HG02759 (cell line): ENCODE data around the gene GPR68.

Experiments
- ATAC-seq: cut with Tn5 transposase; IDR thresholded peaks from one replicate; pipeline ENCODE4 v1.9.1; 2021; ENCODE audit warnings: mild to moderate bottlenecking, moderate library complexity; ENCODE audit not compliant: unreplicated experiment

GPR68 gene, protein sequence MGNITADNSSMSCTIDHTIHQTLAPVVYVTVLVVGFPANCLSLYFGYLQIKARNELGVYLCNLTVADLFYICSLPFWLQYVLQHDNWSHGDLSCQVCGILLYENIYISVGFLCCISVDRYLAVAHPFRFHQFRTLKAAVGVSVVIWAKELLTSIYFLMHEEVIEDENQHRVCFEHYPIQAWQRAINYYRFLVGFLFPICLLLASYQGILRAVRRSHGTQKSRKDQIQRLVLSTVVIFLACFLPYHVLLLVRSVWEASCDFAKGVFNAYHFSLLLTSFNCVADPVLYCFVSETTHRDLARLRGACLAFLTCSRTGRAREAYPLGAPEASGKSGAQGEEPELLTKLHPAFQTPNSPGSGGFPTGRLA

GRCh38 chr14:91244501-91244901 lies at the start of gene GPR68:
Gene GPR68 (minus strand): TSS chr14:91244704. CDS start chr14:91235050, 9,654 bp downstream.
- ATAC-seq: no peak

- ATAC-seq: no peak
Observed at GRCh38 chr14:91294153-91294552, 49.6 kb upstream of the GPR68 start.

GRCh38 chr14:91293281-91293680 lies 48.8 kb upstream of the GPR68 start:
- ATAC-seq: no peak

DNA sequence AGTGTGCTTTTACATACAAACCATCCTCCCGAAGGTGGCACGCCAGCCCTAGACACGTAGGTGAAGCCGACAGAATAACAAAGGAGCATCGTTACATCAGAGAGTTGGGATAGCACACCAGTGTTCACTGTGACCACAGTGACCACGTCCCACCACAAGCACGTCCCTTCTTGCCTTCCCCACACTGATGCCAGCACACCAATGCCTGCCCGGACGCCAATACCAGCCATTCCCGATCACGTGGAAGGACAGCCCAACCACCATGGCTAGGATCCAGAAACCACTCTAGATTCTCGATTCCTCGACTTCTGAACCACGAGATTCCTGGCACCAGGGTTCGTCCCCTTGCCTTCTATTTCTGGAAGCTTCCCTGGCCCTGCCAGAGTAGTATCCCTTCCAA lies 48.0 kb upstream of the GPR68 start:
- ATAC-seq: no peak

- ATAC-seq: no peak
Observed at GRCh38 chr14:91291786-91292405, 47.4 kb upstream of the GPR68 start.

DNA sequence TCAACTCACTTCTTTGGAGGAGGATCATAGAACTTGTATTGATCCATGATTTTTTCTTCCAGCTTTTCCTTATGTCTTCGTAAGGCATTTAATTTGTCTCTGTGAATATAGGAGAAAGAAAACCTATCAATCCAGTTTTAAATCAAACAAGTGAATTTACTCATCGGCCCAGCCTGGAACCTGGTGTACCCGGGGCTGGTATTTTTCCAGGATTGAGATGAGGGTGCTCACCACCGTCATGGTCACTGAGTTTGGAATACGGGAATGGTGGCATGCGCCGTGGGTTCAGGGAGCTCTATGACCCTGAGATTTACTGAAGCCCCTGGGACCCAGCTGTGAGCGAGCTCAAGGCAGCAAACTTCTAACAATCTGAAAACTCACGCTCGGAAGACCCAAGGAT lies 46.5 kb upstream of the GPR68 start:
- ATAC-seq: no peak

DNA sequence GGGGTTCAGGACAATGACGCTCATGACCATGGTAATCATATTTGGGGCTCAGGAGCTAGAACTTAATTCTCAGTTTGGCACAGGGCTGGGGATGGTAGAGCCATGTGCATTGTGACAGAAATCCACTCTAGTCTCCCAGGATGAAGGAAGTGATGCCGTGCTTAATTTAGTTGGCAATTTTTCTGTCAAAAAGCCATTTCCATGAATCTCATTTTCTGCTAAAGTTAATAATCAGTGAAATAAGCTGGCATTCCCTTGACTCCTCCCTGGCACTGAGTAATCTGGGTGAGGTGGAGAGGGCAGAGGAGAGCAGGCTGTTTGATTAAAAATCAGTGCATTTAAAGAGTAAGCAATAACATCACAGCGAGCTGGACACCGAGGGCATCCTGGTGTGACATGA lies 45.0 kb upstream of the GPR68 start:
- ATAC-seq: no peak

- no peak for ATAC-seq
Observed at GRCh38 chr14:91288876-91289275, 44.4 kb upstream of the GPR68 start.

GRCh38 chr14:91286530-91286937 lies 42.0 kb upstream of the GPR68 start:
- ATAC-seq: peak; percentile 55

- ATAC-seq: no peak
Observed at GRCh38 chr14:91284791-91285548, 40.5 kb upstream of the GPR68 start.

- ATAC-seq: no peak
Observed at GRCh38 chr14:91284146-91284790, 39.8 kb upstream of the GPR68 start.

GRCh38 chr14:91283666-91284065 lies 39.2 kb upstream of the GPR68 start:
- no peak for ATAC-seq

DNA sequence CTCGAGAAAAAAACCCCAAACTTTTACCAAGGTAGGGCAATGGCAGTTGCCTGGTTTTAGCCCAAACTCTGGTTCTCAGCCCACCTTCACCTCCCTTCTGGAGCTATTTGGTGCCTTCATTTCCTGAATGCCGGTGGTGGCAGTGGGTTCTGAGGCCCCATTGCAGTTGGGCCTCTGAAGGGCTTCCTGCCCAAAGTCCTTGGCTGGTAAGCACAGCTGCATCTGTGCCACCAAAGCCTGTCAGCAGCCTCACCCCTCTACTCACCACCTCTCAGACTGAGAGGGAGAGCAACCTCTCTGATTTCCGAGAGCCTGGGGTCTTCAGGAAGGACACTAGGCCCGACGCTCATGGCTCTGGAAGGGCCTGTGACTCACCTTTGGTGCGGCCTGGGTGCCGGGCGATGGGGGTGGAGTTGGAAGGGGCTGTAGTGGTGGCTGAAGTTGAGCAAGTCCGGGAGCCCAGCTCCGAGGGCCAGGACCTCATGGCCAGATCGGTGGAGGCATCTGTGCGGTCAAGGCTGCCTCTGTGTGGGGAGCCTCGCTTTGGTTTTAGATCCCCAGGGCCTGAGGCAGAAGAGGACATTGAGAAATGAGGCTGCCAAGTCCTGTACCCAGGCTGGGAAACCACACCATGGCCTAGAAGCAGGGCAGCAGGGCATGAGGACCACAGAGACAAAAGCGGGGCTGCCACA lies 38.6 kb upstream of the GPR68 start:
- ATAC-seq: no peak

- no peak for ATAC-seq
Observed at GRCh38 chr14:91281346-91281745, 36.8 kb upstream of the GPR68 start.

GRCh38 chr14:91280129-91280528 lies 35.6 kb upstream of the GPR68 start:
- no peak for ATAC-seq

GRCh38 chr14:91279354-91279753 lies 34.9 kb upstream of the GPR68 start:
- no peak for ATAC-seq

DNA sequence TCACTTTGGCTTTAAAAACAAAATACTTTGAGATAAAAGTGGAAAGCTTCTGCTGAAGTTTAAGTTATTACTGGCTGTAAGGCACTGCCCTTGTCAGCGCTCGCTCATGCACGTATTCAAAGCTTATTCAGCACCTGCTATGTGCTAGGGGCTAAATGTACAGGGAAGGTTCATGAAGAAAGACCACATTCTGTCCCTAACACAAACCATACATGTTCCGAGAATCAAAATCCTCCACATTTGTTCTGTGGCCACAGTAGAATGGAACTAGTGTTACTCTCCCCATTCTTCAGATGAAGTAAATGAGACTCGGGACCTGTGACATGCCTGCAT lies 33.8 kb upstream of the GPR68 start:
- no peak for ATAC-seq

DNA sequence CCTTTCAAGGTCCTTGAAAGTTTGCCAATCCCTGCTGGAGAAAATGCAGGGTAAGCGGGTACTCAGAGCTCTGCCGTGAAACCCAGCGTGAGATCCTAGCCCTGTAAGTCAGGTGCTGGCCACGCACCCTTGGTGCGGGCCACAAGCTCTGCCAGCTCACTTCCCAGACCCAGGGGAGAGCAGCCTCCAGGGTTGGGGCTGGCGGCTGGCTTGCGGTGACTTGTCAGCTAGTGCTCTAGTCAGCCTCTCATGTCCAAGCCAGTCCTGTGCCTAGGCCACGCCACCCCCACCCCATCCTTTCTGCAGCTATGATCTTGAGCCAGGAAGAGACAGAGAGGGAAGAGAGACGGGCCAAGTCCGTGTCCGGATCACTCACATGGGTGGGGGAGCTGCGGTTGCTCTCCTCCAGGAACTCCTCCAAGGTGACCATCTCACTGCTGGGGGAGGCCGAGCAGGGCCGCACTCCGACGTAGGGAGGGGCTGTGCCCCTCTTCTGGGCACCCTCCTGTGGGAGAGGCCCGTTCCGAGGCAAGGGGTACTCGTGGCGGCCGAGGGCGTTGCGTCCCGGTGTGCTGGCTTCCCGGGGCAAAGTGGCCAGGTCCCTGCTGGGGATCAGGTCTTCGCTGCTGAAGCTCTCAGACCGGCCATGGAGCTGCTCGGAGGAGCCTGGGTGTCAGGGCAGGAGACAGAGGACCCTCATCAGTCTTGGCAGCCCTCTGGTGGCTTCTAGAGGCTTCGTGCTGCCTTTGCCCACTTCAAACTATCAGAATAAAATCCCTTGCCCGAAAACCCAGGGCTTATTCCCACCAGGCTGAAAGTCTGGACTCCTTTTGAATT lies 33.3 kb upstream of the GPR68 start:
- no peak for ATAC-seq

GRCh38 chr14:91274796-91275195 lies 30.3 kb upstream of the GPR68 start:
- ATAC-seq: no peak

DNA sequence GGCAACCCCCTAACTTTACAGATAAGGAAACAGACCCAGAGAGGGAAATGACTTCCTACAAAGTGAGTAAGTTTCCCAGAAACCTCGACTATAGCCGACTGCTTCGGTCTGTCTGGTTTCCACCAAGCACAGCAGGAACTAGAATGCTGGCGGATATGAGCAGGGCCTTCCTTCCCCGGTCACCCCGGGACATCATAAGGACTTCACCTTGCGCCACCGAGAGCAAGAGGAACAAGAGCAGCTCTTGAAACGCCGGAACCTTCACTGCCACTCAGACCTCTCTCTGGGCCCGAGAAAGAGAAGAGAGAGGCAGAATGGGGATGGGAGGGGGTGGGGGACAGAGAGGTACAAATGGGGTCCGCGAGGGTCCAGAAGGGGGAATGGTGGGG lies 29.4 kb upstream of the GPR68 start:
- ATAC-seq: no peak
